Measurements from ENCODE around the gene ACP3.

ACP3 gene

GRCh38 chr3:132321304-132321703 lies 4.1 kb downstream of the ACP3 start:
- no peak for DNase-seq

- no peak for DNase-seq
These were observed 7.9 kb downstream of the ACP3 start for GRCh38 chr3:132325103-132325606.

GRCh38 chr3:132325634-132326033 lies 8.4 kb downstream of the ACP3 start:
- DNase-seq, result no peak

GRCh38 chr3:132326251-132326650 lies 9.0 kb downstream of the ACP3 start:
- no peak for DNase-seq

GRCh38 chr3:132332082-132332481 lies 14.9 kb downstream of the ACP3 start:
- no peak for DNase-seq

- DNase-seq, result no peak
These were observed 15.3 kb downstream of the ACP3 start for GRCh38 chr3:132332508-132332907.

- no peak for DNase-seq
These were observed 24.5 kb downstream of the ACP3 start for GRCh38 chr3:132341746-132342145.

GRCh38 chr3:132342183-132342582 lies 25.0 kb downstream of the ACP3 start:
- DNase-seq, result no peak

GRCh38 chr3:132342610-132343009 lies 25.4 kb downstream of the ACP3 start:
- no peak for DNase-seq

GRCh38 chr3:132343018-132343612 lies 25.9 kb downstream of the ACP3 start:
- peak; percentile 24 for DNase-seq

GRCh38 chr3:132344666-132345280 lies 27.6 kb downstream of the ACP3 start:
- DNase-seq, result no peak

GRCh38 chr3:132346841-132347736 lies 29.9 kb downstream of the ACP3 start:
- DNase-seq, result no peak

GRCh38 chr3:132347811-132348210 lies 30.6 kb downstream of the ACP3 start:
- no peak for DNase-seq

- no peak for DNase-seq
These were observed 31.3 kb downstream of the ACP3 start for GRCh38 chr3:132348531-132348930.

- DNase-seq, result no peak
These were observed 33.6 kb downstream of the ACP3 start for GRCh38 chr3:132350814-132351213.

GRCh38 chr3:132351222-132351806 lies 34.1 kb downstream of the ACP3 start:
- no peak for DNase-seq

GRCh38 chr3:132352556-132353143 lies 35.4 kb downstream of the ACP3 start:
- DNase-seq, result peak; percentile 71

GRCh38 chr3:132354916-132355702 lies 37.9 kb downstream of the ACP3 start:
- no peak for DNase-seq

- no peak for DNase-seq
These were observed 39.4 kb downstream of the ACP3 start for GRCh38 chr3:132356568-132356967.

GRCh38 chr3:132360717-132361116 lies 43.5 kb downstream of the ACP3 start:
- no peak for DNase-seq

- DNase-seq, result no peak
These were observed 45.1 kb downstream of the ACP3 start for GRCh38 chr3:132362329-132362728.

- no peak for DNase-seq
These were observed 51.3 kb downstream of the ACP3 start for GRCh38 chr3:132368515-132368914.
